Left kidney (tissue), 2 donors: ENCODE data around the gene TECPR2. TPM values are rescaled to one million over a fixed set of nuclear protein-coding genes. Genes with fewer than 3 reads are reported as not detected.
"Not testable (repeated sequence)": the region's sequence is repeated elsewhere in the genome, so short reads cannot be mapped to it uniquely, and the experiment has no call there.

Experiments used
- DNase-seq: peaks from one replicate; pipeline ENCODE4 v3.0.0-alpha.2; 2013
- polyA plus RNA-seq: library from polyadenylated mRNA; unstranded; fragments of 120-200 nt; gene quantifications from one replicate; pipeline ENCODE4 v1.2.1, GENCODE V29; 2013; ENCODE audit not compliant: insufficient read length

Gene TECPR2
- polyA plus RNA-seq, 1 donor: 15.9 TPM

DNA sequence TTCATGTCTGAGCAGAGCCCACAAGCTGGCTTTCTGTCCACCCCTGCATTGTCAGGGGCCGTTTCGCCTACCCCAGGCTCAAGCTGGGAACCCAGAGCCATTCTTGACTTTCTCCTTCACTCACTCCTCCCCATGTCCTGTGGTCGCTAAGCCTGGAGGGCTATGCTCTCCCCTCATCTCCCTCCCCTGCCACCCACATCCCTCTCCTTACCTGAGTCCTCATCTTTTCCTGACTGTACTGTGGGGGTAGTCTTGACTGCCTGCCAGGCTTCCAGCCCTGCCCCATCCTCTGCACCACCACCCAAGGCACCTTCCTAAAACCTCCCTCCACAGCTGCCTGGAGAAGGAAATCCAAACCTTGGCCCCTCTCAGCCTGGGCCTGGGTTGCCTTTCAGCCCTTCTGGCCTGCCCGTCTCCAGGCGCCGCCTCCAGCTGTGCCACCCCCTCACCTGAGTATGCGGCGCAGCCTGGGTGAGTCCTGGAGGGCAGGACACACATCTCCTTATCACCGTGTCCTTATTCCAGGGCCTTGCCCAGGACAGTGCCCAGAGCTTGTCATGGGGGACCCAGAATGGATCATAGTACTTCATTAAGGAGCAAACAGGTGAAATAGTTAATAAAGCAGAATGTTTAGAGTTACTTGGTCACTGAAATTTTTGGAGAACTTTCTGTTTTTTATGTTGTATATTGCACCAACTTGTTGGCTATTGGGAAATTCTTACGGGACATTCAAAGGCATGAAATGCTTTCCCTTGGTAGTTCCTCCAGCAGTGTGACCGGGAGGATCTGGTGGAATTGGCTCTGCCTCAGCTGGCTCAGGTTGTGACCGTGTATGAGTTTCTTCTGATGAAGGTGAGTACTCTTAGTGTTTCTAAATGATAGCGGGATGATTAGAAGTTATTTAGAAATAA lies 28.7 kb upstream of the TECPR2 start:
- DNase-seq: no peak

DNA sequence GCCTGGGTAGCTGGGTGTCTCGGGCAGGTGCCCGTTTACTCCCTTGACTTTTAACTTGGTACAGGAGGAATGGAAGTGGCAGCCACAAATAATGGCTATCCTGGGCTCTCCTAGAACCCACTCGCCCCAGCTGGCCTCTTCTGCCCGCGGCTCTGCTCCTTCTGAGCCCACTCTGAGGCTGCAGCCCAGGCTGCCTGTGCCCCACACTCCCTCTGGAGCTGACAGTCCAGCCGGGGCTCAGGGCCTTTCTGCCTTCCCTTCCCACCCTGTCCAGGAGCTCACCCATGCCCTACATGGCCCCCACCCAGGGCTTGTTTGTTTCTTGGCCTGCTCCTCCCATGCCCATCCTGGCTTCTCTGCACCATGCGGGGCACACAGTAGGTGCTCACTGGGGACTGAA lies 27.6 kb upstream of the TECPR2 start:
- DNase-seq: no peak

DNA sequence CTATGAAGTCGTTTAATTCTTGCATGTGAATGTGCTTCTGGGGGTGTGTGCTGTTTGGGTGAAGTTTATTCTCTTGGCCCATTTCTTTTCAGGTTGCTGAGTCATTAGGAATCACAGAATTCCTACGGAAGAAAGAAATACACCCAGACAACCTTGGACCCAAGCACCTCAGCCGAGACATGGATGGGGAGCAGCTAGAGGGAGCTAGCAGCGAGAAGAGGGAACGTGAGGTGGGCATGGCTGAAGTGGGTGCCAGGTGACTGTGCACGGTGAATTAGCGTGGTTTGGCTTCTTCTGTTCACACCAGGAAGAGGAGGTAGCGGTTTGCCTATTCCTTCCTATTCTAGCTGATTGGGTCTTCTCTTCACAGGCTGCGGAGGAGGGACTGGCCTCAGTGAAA lies 24.0 kb upstream of the TECPR2 start:
- no peak for DNase-seq

DNA sequence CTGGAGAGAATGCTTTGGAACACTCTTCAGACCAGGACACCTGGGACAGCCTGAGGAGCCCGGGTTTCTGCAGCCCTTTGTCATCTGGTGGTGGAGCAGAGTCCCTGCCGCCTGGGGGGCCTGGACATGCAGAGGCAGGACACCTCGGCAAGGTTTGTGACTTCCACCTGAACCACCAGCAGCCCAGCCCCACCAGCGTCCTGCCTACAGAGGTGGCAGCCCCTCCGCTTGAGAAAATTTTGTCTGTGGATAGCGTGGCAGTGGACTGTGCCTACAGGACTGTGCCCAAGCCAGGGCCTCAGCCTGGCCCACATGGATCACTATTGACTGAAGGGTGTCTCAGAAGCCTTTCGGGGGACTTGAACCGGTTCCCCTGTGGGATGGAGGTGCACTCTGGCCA lies 21.2 kb upstream of the TECPR2 start:
- DNase-seq: no peak

DNA sequence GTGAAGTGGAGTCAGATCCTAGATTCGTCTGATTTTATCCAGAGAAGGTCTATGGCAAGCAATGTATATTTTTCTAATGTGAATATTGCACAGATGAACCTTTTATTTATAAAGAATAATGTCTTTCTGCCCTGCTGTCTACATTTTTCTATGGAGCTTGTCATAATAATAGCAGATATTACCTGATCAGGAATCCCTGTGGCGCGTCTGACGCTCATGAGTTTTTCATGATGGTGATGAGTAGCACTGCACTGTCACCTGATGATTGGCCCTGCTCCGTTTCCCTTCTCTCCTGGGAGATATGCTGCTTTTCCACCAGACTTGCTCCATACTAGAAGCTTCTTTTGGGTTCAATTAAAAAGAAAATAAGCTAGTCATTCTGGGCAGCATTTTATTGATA lies 20.5 kb upstream of the TECPR2 start:
- DNase-seq: no peak

DNA sequence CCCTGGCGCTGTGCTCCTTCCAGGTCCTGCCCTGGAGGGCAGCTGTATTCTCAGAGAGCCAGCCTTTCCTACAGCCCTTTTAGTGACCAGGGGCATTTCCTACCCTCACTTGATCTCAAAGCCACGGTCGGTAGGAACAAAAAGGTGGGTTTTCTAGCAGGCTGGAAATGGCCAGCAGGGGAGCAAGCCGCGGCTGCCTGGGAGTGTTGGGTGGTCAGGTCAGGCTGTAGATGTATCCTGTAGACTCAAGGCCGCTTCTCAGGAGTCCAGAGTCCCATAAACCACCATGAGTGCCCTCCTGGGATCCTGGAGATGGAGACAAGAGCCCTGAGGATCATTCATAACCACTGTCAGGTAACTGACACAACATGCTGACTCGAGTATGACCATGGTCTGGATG lies 18.7 kb upstream of the TECPR2 start:
- DNase-seq: no peak

DNA sequence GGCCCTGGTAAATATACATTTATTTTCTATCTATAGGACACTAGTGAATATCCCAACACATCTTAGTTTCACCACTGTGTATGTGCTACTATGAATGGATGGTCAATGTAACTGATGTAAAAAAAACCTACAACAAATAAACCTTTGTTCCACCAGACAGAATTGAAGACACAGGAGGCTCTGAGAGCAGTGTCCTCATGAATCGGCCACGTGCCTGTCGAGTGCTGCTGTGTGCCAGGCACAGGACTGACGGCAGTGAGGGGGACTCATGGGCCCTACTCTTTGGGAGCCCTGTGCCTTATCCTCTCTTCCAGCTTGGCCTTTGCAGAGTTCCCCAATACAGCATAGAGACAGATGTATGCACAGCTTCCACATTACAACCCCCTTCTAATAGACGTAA lies 18.3 kb upstream of the TECPR2 start:
- no peak for DNase-seq

DNA sequence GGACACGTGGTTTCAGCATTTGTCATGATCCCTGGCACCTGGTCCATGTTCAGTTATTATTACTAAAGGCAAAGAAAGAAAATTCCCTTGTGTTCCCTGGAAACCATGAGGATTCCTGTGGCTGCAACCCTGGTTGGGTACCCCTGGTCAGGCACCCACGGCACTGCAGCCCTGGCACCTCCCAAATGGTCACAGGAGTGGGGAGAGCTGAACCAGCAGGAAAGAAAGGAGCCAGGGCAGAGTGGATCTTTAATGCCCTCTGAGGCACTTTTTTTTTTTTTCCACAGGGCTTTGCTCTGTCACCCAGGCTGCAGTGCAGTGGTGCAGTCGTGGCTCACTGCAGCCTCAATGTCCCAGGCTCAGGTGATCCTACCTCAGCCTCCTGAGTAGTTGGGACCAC lies 17.5 kb upstream of the TECPR2 start:
- no peak for DNase-seq

DNA sequence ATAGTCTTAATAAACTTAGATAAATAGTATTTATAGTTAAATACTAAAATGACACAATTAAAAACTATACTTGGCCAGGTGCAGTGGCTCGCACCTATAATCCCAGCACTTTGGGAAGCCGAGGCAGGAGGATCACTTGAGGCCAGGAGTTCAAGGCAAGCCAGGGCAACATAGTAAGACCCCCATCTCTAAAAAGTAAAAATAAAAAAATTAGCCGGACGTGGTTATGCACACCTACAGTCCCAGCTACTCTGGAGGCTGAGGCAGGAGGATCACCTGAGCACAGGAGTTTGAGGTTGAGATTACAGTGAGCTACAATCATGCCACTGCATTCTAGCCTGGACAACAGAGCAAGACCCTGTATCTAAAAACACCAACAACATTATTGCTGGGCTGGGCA lies 16.1 kb upstream of the TECPR2 start:
- DNase-seq: no peak

DNA sequence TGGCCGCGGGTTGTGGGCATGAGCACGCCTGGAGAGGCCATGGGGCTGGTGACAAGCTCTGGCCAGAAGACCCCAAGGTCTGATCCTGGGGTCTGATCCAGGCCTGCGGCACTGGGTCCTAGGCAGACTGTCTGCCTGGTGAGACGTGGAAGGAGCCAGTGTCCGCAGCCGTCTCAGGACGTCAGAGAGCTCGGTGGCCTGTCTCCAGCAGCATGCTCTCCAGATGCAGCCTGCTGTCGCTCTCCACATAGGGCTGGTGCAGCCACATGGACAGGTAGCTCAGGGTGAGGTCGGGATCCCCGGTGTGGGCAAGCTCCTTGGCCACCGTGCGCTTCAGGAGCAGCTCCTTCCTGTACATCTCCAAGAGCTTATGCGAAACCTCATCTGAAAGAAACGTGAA lies 14.4 kb upstream of the TECPR2 start:
- DNase-seq: no peak

DNA sequence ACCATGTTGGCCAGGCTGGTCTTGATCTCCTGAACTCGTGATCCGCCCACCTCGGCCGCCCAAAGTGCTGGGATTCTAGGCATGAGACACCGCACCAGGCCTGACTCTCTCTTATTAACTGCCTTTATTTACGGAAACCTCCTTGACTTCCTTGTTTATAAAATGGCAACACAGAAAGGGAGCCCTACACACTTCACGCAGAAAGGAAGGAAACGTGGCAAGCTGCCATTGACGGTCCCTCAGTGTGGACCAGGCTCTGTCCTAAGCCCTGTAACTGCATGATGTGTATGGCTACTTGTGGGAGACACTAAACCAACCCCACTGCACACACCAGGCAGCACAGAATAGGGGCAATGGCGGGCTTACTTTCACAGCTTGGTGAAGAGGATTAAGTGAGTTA lies 11.7 kb upstream of the TECPR2 start:
- DNase-seq: no peak

DNA sequence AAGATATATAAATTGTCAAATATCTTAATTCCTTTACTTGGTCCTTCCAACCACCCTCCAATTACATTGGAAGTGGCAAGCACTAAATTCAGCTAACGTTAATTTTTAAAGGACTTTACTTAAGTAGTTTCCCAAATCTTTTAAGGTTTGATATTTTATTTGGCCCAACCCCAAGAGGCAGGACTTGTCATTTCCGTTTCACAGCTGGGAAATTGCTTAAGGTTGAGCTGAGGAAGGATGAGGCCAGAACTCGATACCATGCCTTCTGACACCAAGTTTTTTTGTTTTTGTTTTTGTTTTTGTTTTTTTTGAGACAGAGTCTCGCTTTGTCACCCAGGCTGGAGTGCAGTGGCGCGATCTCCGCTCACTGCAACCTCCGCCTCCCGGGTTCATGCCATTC lies 11.1 kb upstream of the TECPR2 start:
- DNase-seq: not testable (repeated sequence)

DNA sequence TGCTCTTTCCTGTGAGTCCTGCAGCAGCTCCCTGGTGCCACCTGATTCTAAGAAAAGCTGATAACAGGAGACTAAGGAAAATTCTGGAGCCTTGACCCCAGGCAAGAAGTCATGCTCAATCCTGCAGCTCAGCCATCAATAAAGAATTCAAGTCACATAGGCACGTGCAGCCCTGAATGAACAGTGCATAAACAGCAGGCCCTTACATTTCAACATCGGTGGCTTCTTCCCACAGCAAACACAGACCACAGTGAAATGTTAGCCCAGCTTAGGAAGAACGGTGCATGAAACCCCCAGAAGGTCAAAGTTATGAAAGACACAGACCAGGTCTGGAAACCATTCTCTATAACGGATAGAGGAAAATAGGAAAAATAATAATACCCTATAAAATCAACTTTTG lies 10.5 kb upstream of the TECPR2 start:
- DNase-seq: no peak

DNA sequence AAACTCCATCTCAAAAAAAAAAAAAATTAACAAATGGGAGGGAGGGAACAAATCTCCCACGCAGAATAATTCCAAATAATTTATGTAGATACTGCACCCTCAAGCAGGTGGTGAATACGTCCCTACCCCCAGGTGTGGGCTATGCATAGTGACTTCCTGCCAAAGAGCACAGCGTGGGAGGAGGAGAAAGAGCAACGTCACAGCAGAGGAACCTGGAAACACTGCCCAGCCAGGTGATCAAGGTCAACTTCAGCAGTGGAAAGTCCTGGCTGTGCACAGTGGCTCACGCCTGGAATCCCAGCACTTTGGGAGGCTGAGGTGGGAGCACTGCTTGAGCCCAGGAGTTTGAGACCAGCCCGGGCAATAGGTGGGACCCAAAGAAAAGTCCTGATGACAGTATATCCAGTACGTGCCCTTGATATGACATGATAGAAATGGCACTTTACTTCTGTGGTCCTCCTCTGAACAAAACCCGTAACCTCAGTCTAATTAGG lies 9.6 kb upstream of the TECPR2 start:
- DNase-seq: no peak

DNA sequence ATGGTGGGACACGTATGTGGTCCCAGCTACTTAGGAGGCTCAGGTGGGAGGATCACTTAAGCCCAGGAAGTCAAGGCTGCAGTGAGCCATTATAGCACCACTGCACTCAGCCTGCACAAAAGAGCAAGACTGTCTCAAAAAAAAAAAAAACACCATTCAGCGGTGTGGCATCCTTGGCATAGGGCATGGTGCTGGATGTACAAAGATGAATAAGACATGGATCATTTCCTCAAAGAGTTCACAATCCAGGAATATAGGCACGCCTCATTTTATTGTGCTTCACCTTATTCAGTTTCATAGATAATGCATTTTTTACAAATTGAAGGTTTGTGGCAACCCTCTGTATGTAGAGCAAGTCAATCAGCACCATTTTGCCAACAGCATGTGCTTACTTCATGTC lies 6.5 kb upstream of the TECPR2 start:
- no peak for DNase-seq

DNA sequence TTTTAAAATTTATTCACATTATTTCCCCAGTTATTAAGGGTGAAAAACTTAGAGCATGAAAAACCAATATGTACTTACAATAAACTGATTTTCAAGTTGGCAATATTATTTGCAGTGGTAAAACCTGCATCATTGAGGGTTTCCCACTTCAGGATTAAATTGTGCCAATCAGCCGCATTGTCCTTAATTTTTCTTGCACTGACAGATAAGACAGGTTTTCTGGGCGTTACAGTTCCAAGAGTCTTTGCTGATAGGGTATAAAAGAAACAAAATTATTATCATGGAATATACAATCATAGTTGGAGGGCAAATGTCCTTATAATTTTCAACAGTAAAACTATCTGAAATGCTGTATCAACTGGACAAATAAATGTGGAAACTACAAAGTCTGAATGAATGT lies 3.4 kb upstream of the TECPR2 start:
- DNase-seq: no peak

DNA sequence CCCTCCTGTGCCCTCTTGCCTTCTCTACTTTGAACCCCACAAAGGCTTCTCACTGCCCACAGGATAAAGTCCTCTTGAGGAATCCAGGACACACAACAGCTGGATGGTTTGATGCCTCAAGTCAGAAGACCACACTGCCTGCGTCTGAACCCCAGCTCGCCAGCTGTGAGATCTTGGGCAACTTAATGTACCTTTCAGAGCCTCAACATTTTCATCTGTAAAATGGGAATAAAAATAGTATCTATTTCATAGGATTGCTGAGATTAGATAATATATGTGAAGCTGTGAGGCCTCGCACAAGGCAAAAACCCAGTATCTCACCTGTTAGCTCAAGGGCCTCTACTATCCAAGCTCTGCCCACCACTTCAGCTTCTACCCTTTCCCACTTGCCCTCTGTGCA lies 2.4 kb upstream of the TECPR2 start:
- no peak for DNase-seq

DNA sequence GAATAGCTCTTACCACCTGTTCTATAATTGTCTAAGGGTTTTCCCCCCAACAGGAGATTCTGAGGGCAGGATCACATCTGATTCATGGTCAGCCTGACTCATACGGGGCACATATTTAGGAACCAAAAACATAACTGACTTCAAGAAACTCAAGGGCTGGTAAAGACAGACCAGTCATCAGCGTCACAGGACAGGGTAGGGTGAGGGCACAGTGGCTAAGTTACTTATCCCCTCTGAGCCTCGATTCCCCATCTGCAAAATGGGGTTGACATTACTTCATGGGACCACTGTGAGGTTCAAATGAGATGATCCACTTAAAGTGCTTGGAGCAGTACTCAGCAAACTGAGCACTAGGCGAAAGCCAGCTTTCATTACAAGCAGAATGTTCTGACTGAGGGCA lies 657 bp upstream of the TECPR2 start:
- DNase-seq: no peak

DNA sequence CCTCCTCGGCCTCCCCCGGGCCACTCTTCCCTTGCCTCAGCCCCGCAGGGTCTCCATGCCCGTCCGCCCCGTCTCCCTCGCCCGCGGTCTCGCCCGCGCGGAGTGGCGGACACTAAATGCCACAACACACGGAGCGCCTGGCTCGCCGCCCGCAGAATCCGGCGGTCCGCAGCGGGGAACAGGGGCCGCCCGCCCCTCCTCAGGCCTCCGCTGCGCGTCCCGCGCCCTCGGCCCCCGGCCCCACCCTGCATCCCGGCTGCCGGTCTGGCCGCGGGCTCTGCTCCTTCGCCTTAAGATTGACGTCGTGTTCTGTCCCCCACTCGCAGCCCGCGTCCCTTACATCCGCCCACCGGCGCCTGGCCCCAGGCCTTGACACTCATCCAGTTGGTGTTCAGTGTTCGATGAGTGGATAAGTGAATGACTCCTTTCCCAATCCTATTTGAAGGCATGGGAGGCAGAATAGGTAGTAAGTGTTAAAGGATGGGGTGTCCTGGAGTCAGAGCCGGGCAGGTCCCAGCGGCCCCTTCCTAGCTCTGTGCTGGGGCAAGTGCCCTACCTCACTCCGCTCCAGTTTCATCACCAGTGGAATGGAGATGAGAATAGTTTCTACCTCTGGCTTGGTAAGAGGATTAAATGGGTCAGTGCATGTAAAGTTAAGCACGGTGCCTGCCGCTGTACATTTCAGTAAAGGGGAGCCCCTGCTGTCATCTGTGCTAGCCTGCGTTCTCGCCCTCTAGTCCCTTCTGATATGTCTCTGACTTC lies 622 bp downstream of the TECPR2 start:
- DNase-seq: no peak

DNA sequence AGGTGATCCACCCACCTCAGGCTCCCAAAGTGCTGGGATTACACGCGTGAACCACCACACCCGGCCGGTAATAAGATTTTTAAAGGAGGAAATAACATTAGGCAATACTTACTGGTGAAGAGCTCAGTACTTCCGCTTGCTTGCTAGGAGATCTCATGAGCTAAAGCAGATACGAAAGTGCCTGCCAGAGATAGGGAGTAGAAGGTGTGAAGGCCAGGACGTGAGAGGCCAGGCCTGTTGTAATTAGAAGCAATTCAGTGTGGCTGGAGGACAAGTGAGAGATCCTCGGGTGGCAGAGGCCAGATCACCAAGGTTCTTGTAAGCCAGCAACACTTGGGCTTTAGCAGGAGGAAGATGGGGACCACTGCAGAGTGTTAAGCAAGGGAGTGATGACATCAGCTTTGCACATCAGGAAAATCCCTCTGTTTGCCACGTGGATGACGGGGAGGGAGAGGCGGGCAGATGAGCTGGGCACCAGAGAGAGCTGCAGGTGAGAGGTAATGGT lies 7.6 kb downstream of the TECPR2 start:
- no peak for DNase-seq

DNA sequence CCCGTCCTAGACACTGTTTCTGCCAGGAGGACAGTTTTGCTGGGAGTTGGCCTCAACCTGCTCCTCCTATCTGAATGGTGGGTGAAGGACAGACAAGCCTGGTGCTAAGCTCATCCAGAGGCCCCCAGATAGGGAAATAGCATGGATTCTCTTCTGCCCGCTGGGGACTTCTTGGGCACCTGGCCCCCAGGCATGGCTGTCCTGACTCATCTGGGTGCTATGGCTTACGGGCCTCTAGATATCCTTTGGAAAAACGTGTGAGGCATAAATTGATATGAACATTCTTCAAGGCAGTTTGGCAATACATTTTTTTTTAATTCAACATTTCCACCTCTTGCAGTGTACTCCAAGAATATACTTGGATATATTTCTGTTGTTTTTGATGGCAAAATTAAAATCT lies 8.6 kb downstream of the TECPR2 start:
- no peak for DNase-seq

DNA sequence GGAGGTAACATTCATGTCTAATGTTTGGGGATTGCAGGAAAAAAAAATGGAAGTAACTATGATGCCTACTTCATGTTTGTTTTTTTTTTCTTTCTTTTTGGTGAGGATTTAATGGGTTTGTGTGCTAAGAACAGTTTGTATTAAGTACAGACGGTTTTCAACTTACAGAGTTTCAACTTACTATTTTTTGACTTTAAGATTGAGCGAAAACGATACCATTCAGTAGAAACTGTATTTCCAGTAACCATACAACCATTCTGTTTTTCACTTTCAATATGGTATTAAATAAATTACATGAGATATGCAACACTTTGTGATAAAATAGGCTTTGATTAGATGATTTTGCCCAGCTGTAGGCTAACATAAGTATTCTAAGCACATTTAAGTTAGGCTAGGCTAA lies 10.4 kb downstream of the TECPR2 start:
- DNase-seq: no peak

DNA sequence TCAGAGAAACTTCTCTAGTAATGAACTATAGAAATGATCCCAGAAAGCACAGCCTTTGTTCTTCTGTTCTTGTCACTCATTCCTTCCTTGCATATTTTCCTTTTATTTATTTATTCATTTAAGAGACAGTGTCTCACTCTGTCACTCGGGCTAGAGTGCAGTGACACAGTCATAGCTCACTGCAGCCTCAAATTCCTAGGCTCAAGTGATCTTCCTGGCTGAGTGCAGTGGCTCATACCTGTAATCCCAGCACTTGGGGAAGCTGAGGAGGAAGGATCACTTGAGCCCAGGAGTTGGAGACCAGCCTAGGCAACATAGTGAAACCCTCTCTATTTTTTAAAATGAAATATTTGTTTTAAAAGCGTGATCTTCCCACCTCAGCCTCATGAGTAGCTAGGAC lies 11.5 kb downstream of the TECPR2 start:
- DNase-seq: no peak
